NAMALWA (cell line): ENCODE results near the gene MAP4.
"Not testable (repeated sequence)": the region's sequence is repeated elsewhere in the genome, so short reads cannot be mapped to it uniquely, and the experiment has no call there.

ENCODE experiments used
- DNase-seq: peaks from one replicate; pipeline ENCODE4 v3.0.0-alpha.2; 2015; ENCODE audit warnings: low spot score

The MAP4 gene

DNA sequence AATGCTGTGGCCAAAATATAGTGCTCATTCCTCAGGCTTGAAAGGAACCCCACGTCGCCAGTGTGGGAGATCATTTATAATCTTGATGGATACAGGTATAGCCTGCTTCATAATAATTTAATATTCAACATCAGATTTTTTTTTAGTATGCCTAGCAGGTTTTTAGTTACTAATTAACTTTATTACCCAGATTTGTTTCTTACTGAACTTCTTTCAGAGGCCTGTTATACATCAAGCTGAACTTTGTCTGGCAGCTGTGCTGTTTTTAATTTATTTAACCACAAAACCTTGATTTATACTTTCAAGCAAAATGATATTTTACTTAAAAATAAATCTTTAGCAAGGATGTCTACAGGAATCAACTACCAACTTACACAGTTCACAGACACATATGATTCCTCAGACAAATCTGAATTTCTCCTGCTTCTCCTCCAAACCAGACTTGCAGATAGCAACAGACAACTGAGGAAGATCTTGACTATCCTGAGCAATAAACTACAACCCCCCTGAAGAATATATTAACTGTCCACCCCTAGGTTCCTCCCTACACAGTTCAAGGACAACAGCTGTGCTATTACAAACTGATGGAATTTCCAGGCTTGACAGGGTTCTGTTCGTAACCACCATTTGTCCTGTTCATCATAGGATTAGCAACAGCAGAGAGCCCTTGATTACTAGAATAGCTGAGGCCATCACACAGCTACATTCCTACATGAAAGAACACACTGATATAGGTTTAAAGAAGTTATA lies 610 bp downstream of the MAP4 start:
- no peak for DNase-seq

DNA sequence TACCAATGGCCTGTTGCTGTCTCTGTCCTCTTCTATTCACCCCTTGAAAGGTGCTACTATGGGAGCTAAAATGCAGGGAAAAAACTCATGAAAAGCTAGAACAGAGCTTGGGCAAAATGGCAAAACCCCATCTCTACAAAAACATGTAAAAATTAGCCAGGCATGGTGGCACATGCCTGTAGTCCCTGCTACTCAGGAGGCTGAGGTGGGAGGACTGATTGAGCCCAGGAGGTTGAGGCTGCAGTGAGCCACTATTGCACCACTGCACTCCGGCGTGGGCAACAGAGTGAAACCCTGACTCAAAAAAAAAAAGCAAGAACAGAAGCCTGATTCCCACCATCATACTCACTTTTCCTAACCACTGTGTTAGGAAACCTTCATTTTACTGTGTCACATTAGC lies 1.9 kb downstream of the MAP4 start:
- DNase-seq = no peak

DNA sequence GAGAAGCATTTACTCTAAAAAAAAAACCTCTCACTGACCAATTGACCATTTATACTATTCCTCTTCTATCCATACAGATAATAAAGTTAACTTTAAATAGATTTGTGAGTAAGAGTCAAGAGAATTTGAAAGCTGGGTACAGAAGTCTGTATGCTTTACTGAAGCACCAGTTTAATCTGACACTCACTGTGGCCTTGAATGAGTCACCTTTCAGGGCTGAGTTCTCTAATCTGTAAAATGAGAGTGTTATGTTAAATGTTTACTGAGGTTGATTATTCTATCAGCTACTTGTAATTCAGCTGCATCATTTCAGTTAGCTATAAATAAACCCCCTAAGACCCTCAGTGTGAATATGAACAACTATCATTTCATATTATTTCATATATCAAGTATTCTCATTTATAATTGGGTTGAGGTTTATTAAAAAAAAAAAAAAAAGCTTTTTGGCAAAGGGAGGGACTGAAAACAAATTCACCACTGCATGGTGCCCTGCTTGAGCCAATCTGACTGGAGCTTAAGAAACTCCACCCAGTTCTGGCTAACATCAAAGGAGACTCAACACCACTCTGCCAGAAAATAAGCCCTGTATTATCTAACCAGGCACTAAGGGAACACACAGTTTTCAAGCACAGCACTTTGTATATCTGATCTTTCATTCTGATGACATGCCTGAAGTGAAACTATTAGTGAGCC lies 2.8 kb downstream of the MAP4 start:
- DNase-seq = no peak

GRCh38 chr3:48012659-48013058 lies 3.6 kb downstream of the MAP4 start:
- no peak for DNase-seq

DNA sequence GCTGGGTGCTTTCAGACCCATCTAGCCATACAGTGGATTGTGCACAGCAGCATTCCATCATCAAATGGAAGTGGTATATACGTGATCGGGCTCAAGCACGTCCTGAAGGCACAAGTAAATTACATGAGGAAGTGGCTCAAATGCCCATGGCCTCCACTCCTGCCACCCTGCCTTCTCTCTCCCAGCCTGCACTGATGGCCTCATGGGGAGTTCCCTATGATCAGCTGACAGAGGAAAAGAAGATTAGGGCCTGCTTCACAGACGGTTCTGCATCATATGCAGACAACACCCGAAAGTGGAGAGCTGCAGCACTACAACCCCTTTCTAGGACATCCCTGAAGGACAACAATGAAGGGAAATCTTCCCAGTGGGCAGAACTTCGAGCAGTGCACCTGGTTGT lies 8.2 kb downstream of the MAP4 start:
- not testable (repeated sequence) for DNase-seq

DNA sequence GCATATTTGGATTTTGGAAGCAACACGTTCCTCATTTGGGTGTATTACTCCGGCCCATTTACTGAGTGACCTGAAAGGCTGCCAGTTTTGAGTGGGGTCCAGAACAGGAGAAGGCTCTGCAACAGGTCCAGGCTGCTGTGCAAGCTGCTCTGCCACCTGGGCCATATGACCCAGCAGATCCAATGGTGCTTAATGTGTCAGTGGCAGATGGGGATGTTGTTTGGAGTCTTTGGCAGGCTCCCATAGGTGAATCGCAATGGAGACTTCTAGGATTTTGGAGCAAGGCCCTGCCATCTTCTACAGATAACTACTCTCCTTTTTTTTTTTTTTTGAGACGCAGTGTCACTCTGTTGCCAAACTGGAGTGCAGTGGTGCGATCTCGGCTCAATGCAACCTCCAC lies 8.9 kb downstream of the MAP4 start:
- DNase-seq = not testable (repeated sequence)

DNA sequence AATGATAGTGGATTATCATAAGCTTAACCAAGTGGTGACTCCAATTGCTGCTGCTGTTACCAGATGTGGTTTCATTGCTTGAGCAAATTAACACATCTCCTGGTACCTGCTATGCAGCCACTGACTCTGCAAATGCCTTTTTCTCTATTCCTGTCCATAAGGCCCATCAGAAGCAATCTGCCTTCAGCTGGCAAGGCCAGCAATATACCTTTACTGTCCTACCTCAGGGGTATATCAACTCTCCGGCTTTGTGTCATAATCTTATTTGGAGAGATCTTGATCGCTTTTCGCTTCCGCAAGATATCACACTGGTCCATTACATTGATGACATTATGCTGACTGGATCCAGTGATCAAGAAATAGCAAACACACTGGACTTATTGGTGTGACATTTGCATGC lies 9.4 kb downstream of the MAP4 start:
- not testable (repeated sequence) for DNase-seq

GRCh38 chr3:48004694-48005093 lies 11.5 kb downstream of the MAP4 start:
- no peak for DNase-seq

GRCh38 chr3:48002787-48003186 lies 13.4 kb downstream of the MAP4 start:
- DNase-seq = no peak

DNA sequence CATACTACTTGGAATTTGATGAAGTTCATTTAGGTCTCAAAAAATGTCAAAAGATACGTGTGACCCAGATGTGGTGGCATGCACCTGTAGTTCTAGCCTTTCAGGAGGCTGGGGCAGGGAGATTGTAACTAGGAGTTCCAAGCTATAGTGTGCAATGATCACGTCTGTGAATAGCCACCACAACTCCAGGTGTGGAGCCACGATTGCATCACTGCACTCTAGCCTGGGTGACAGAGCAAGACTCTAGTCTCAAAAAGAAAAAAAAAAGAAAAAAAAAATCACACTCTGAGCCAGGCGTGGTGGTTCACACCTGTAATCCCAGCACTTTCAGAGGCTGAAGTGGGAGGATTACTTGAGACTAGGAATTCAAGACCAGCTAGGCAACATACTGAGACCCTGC lies 14.2 kb downstream of the MAP4 start:
- no peak for DNase-seq

- no peak for DNase-seq
Measured at GRCh38 chr3:48000212-48000611, 16.0 kb downstream of the MAP4 start.

DNA sequence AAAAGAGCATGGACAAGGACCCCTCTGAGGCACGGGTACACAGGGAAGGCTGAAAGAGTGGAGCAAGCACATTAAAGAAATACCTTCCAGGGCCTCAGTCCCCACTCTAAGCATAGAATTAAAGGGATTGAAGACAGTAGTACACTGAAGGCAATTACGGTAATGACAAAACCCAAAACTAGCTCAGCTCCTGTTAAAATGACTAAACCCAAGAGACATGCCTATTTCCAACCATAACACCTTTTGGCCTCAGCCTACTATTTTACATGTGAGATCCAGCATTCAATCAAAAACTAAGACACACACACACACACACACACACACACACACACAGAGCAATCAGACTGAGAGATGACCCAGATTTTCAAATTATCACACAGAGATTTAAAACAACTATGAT lies 19.8 kb downstream of the MAP4 start:
- no peak for DNase-seq

DNA sequence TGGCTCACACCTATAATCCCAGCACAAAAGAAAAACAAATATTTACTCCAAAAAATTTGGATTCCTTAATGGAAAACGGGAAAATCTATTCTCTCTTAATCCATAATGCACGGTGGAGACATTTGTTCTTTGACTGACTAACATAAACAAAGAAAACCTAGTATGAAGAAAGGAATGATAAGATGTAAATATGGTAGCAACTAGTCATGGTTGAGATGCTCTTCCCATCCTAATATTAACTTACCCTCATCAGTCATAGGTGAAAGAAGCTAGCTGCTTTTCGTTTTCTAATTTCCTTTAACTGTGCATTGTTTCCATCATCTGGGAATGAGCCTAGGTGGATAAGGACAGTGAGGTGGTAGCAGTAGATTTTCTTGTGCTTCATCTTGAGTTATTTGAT lies 22.0 kb downstream of the MAP4 start:
- no peak for DNase-seq

DNA sequence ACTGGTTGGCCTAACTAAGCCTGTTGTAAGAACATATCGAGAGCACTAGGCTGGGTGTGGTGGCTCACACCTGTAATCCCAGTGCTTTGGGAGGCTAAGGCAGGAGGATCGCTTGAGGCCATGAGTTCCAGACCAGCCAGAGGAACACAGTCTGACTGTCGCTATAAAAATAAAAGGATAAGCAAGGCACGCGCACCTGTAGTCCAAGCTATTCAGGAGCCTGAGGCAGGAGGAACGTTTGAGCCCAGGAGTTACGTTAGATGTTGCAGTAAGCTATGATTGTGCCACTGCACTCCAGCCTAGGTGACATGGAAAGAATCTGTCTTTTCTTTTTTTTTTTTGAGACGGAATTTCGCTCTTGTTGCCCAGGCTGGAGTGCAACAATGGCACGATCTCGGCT lies 24.9 kb downstream of the MAP4 start:
- no peak for DNase-seq

GRCh38 chr3:47989981-47990440 lies 26.2 kb downstream of the MAP4 start:
- DNase-seq = peak; percentile 76

DNA sequence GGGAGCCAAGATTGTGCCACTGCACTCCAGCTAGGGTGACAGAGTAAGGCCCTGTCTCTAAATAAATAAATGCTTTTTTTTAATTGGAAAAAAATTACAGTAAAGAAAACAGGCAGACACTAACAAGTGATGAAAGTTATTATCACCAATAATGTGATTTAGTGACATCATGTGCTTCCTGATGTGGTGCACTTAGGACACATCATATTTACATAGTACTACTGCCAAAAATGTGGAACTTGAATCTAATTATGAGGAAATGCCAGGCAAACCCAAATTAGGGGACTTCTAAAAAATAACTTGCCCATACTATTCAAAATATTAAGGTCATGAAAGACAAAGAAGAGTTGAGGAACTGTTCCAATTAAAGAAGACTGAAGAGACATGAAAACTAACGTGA lies 30.8 kb downstream of the MAP4 start:
- DNase-seq = no peak

GRCh38 chr3:47984075-47984728 lies 32.0 kb downstream of the MAP4 start:
- no peak for DNase-seq

GRCh38 chr3:47980795-47981194 lies 35.4 kb downstream of the MAP4 start:
- DNase-seq = no peak

- DNase-seq = no peak
Measured at GRCh38 chr3:47979070-47979469, 37.1 kb downstream of the MAP4 start.

DNA sequence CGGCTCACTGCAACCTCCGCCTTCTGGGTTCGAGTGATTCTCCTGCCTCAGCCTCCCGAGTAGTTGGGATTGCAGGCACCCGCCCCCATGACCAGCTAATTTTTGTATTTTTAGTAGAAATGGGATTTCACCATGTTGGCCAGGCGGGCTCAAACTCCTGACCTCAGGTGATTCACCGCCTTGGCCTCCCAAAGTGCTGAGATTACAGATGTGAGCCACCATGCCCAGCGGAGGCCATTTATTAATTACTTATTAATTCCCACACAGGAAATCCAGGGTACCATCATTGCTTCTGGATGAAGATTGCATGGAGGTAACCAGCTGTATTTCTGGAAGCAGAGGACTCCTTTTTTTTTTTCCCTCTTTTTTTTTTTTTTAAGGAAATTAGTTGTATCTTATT lies 37.8 kb downstream of the MAP4 start:
- DNase-seq = no peak

GRCh38 chr3:47976135-47976732 lies 40.0 kb downstream of the MAP4 start:
- DNase-seq = peak; percentile 41

- no peak for DNase-seq
Measured at GRCh38 chr3:47974974-47975470, 41.2 kb downstream of the MAP4 start.

- no peak for DNase-seq
Measured at GRCh38 chr3:47971081-47971480, 45.1 kb downstream of the MAP4 start.
